SK-N-SH treated with all-trans-retinoic acid at 6 μM for 48 hours (cell line): ENCODE measurements around the gene AP4S1.
"Not testable (repeated sequence)": the region's sequence is repeated elsewhere in the genome, so short reads cannot be mapped to it uniquely, and the experiment has no call there.

Experiments used
- BACH2 ChIP-seq: fragments of 250-450 bp; sonication (Bioruptor Pico); IDR thresholded peaks from 2 replicates; pipeline ENCODE4 v1.9.0; 2021; ENCODE audit warnings: mild to moderate bottlenecking, borderline replicate concordance
- ESRRG ChIP-seq: fragments of 250-450 bp; sonication (Bioruptor Pico); IDR thresholded peaks from 2 replicates; pipeline ENCODE4 v1.6.1; 2021; ENCODE audit warnings: mild to moderate bottlenecking
- GLIS3 ChIP-seq: fragments of 250-450 bp; sonication (Bioruptor Pico); IDR thresholded peaks from 2 replicates; pipeline ENCODE4 v1.5.0; 2020; ENCODE audit warnings: mild to moderate bottlenecking, moderate library complexity
- ISL1 ChIP-seq: fragments of 250-450 bp; sonication (Bioruptor Pico); IDR thresholded peaks from 2 replicates; pipeline ENCODE4 v2.1.2; 2022; ENCODE audit warnings: mild to moderate bottlenecking, moderate library complexity
- OSR1 ChIP-seq: fragments of 250-450 bp; sonication (Bioruptor Pico); IDR thresholded peaks from 2 replicates; pipeline ENCODE4 v1.8.0; 2022; ENCODE audit warnings: moderate library complexity, mild to moderate bottlenecking, inconsistent platforms
- PATZ1 ChIP-seq: fragments of 250-450 bp; sonication (Bioruptor Pico); IDR thresholded peaks from 2 replicates; pipeline ENCODE4 v1.8.0; 2020; ENCODE audit warnings: mild to moderate bottlenecking, moderate library complexity, borderline replicate concordance
- PPARA ChIP-seq: fragments of 250-450 bp; sonication (Bioruptor Pico); IDR thresholded peaks from 2 replicates; pipeline ENCODE4 v1.5.0; 2020; ENCODE audit warnings: mild to moderate bottlenecking, borderline replicate concordance
- RARB ChIP-seq: fragments of 250-450 bp; sonication (Bioruptor Pico); IDR thresholded peaks from 2 replicates; pipeline ENCODE4 v1.8.0; 2021; ENCODE audit warnings: mild to moderate bottlenecking, moderate library complexity
- TCF4 ChIP-seq: fragments of 250-450 bp; sonication (Bioruptor Pico); IDR thresholded peaks from 2 replicates; pipeline ENCODE4 v1.8.0; 2021; ENCODE audit warnings: mild to moderate bottlenecking, moderate library complexity, borderline replicate concordance
- TSHZ2 ChIP-seq: fragments of 250-450 bp; sonication (Bioruptor Pico); IDR thresholded peaks from 2 replicates; pipeline ENCODE4 v1.5.0; 2020; ENCODE audit warnings: mild to moderate bottlenecking, moderate library complexity
- ZNF565 ChIP-seq: fragments of 450-650 bp; formaldehyde crosslinking; conservative IDR thresholded peaks from 2 replicates; pipeline ENCODE4 v1.5.0; 2020; ENCODE audit warnings: low read depth, mild to moderate bottlenecking, moderate library complexity
- ZNF70 ChIP-seq: fragments of 450-650 bp; formaldehyde crosslinking; IDR thresholded peaks from 2 replicates; pipeline ENCODE4 v1.5.0; 2020; ENCODE audit warnings: mild to moderate bottlenecking, moderate library complexity

- not testable (repeated sequence) for TF ChIP-seq BACH2 (CRISPR knock-in tag); PATZ1 (CRISPR knock-in tag); ZNF70 (CRISPR knock-in tag); GLIS3 (CRISPR knock-in tag); RARB (CRISPR knock-in tag); OSR1; ESRRG (CRISPR knock-in tag); ZNF565 (CRISPR knock-in tag); TCF4 (CRISPR knock-in tag); ISL1 (CRISPR knock-in tag); TSHZ2 (CRISPR knock-in tag); PPARA (CRISPR knock-in tag)
Measured at GRCh38 chr14:31052905-31053586, 27.6 kb downstream of the AP4S1 start.
